ENCODE measurements around the gene TPO. TPM values are rescaled to one million over a fixed set of nuclear protein-coding genes. Genes with fewer than 3 reads are reported as not detected.

TPO gene
- polyA plus RNA-seq, 4 donors: 0.34 to 1.7 (median 1.4) TPM; not detected in 1

- no peak overlapping the region for H3K27ac ChIP-seq (ENCODE audit: low read depth in 1 of 3, low read length in 2 of 3)
- no peak overlapping the region for H3K4me3 ChIP-seq (ENCODE audit: low read depth in 1 of 3, low read length in 3 of 3)
- 86 to 88% (median 88%) methylated on average over 48 of the region's 48 CpGs for WGBS, 3 donors
- FAIRE-seq: no peak
- H3K27me3 ChIP-seq (ENCODE audit: control insufficient read depth in 3 of 3, insufficient read depth in 3 of 3, low read length in 3 of 3): no peaks in the 10 kb centered on the region
- H3K4me1 ChIP-seq (ENCODE audit: control insufficient read depth in 3 of 3, insufficient read depth in 2 of 3, low read depth in 1 of 3, low read length in 2 of 3): no peaks in the 10 kb centered on the region
- H3K9me3 ChIP-seq (ENCODE audit: control insufficient read depth in 2 of 2, insufficient read depth in 1 of 2, low read depth in 1 of 2, low read length in 1 of 2): no peaks in the 10 kb centered on the region
- DNase-seq: no peak
- no peaks in the 10 kb centered on the region for H3K36me3 ChIP-seq (ENCODE audit: control insufficient read depth in 3 of 3, insufficient read depth in 2 of 3, low read depth in 1 of 3, low read length in 3 of 3)
Observed at GRCh38 chr2:1478311-1479305, 65.3 kb downstream of the TPO start.

DNA sequence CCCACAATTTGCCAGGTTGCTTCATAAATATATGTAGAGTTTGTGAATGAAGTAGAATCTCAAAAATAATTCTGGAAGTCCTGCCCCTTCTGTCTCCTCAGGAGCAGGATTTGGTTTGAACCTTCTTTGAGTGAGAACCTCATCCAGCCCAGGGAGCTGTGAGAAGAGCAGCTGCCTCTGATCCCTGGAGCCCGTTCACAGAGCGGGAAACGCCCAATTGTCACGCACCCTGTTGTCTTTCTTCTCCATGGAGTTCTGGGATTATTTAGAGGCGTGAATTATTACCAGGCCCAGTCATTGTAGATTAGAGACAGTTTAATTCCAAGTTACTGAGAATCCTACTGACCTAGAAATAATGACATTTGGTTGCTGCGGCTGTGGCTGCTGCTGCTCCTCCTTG is 66.1 kb downstream of the TPO start:
- no peaks in the 10 kb centered on the region for H3K4me1 ChIP-seq (ENCODE audit: control insufficient read depth in 3 of 3, insufficient read depth in 2 of 3, low read depth in 1 of 3, low read length in 2 of 3)
- H3K36me3 ChIP-seq (ENCODE audit: control insufficient read depth in 3 of 3, insufficient read depth in 2 of 3, low read depth in 1 of 3, low read length in 3 of 3): no peaks in the 10 kb centered on the region
- no peak overlapping the region for H3K27ac ChIP-seq (ENCODE audit: low read depth in 1 of 3, low read length in 2 of 3)
- H3K4me3 ChIP-seq (ENCODE audit: low read depth in 1 of 3, low read length in 3 of 3): no peak overlapping the region
- no peak for DNase-seq
- 75 to 81% (median 76%) methylated on average over 6 of the region's 6 CpGs for WGBS, 3 donors
- H3K9me3 ChIP-seq (ENCODE audit: control insufficient read depth in 2 of 2, insufficient read depth in 1 of 2, low read depth in 1 of 2, low read length in 1 of 2): no peaks in the 10 kb centered on the region
- FAIRE-seq: no peak
- H3K27me3 ChIP-seq (ENCODE audit: control insufficient read depth in 3 of 3, insufficient read depth in 3 of 3, low read length in 3 of 3): no peaks in the 10 kb centered on the region

DNA sequence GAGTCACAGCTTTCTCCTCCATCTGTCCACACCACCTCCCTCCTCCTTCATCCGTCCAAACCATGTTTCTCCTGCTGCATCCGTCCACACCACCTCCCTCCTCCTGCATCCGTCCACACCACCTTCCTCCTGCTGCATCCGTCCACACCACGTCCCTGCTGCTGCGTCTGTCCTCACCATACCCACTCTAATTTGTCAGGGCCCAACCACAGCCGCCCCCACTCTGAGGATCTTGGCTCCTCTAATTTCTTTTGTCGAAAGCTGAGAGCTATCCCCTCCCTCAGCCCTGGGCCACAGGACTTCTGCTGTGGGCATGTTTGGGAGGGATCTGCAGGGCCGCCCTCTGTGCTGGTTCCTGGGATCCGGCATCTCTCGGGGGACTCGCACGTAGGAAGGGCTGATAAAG is 67.4 kb downstream of the TPO start:
- no peak overlapping the region for H3K27ac ChIP-seq (ENCODE audit: low read depth in 1 of 3, low read length in 2 of 3)
- WGBS, 3 donors: 81 to 90% (median 87%) methylated on average over 13 of the region's 13 CpGs
- DNase-seq (no peak), FAIRE-seq (no peak)
- no peaks in the 10 kb centered on the region for H3K27me3 ChIP-seq (ENCODE audit: control insufficient read depth in 3 of 3, insufficient read depth in 3 of 3, low read length in 3 of 3)
- H3K9me3 ChIP-seq (ENCODE audit: control insufficient read depth in 2 of 2, insufficient read depth in 1 of 2, low read depth in 1 of 2, low read length in 1 of 2): no peaks in the 10 kb centered on the region
- H3K4me1 ChIP-seq (ENCODE audit: control insufficient read depth in 3 of 3, insufficient read depth in 2 of 3, low read depth in 1 of 3, low read length in 2 of 3): no peaks in the 10 kb centered on the region
- H3K36me3 ChIP-seq (ENCODE audit: control insufficient read depth in 3 of 3, insufficient read depth in 2 of 3, low read depth in 1 of 3, low read length in 3 of 3): no peaks in the 10 kb centered on the region
- no peak overlapping the region for H3K4me3 ChIP-seq (ENCODE audit: low read depth in 1 of 3, low read length in 3 of 3)

GRCh38 chr2:1481406-1482252 is 68.4 kb downstream of the TPO start:
- DNase-seq: no peak
- no peak overlapping the region for H3K27ac ChIP-seq (ENCODE audit: low read depth in 1 of 3, low read length in 2 of 3)
- no peaks in the 10 kb centered on the region for H3K27me3 ChIP-seq (ENCODE audit: control insufficient read depth in 3 of 3, insufficient read depth in 3 of 3, low read length in 3 of 3)
- 78 to 88% (median 83%) methylated on average over 20 of the region's 20 CpGs for WGBS, 3 donors
- H3K36me3 ChIP-seq (ENCODE audit: control insufficient read depth in 3 of 3, insufficient read depth in 2 of 3, low read depth in 1 of 3, low read length in 3 of 3): no peaks in the 10 kb centered on the region
- FAIRE-seq: no peak
- no peak overlapping the region for H3K4me3 ChIP-seq (ENCODE audit: low read depth in 1 of 3, low read length in 3 of 3)
- no peaks in the 10 kb centered on the region for H3K4me1 ChIP-seq (ENCODE audit: control insufficient read depth in 3 of 3, insufficient read depth in 2 of 3, low read depth in 1 of 3, low read length in 2 of 3)
- no peaks in the 10 kb centered on the region for H3K9me3 ChIP-seq (ENCODE audit: control insufficient read depth in 2 of 2, insufficient read depth in 1 of 2, low read depth in 1 of 2, low read length in 1 of 2)

- 89 to 92% (median 92%) methylated on average over 9 of the region's 9 CpGs for WGBS, 3 donors
- H3K36me3 ChIP-seq (ENCODE audit: control insufficient read depth in 3 of 3, insufficient read depth in 2 of 3, low read depth in 1 of 3, low read length in 3 of 3): no peaks in the 10 kb centered on the region
- no peaks in the 10 kb centered on the region for H3K9me3 ChIP-seq (ENCODE audit: control insufficient read depth in 2 of 2, insufficient read depth in 1 of 2, low read depth in 1 of 2, low read length in 1 of 2)
- DNase-seq: no peak
- H3K27ac ChIP-seq (ENCODE audit: low read depth in 1 of 3, low read length in 2 of 3): no peak overlapping the region
- no peaks in the 10 kb centered on the region for H3K27me3 ChIP-seq (ENCODE audit: control insufficient read depth in 3 of 3, insufficient read depth in 3 of 3, low read length in 3 of 3)
- H3K4me3 ChIP-seq (ENCODE audit: low read depth in 1 of 3, low read length in 3 of 3): no peak overlapping the region
- no peak for FAIRE-seq
- no peaks in the 10 kb centered on the region for H3K4me1 ChIP-seq (ENCODE audit: control insufficient read depth in 3 of 3, insufficient read depth in 2 of 3, low read depth in 1 of 3, low read length in 2 of 3)
Observed at GRCh38 chr2:1482253-1482675, 69.0 kb downstream of the TPO start.

DNA sequence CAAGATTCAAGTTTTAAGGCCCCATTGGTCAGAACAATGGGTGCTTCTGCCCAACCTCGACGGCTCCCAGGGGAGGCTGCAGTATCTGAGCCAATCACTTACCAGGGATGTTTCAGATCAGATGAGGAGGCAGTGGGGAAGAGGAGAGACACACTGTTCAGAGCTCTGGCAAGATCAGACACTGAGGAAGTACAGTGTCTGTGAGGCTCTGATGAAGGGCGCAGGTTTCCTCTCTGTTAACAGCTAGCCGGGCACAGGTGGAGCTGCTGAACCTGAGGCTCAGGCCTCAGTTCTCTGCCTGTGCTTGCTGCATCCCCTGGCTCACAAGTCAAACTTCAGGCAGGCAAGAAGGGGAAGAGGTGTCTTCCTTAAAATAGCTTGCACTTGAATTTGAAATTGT is 69.7 kb downstream of the TPO start:
- 78 to 84% (median 82%) methylated on average over 4 of the region's 4 CpGs for WGBS, 3 donors
- H3K27ac ChIP-seq (ENCODE audit: low read depth in 1 of 3, low read length in 2 of 3): no peak overlapping the region
- H3K36me3 ChIP-seq (ENCODE audit: control insufficient read depth in 3 of 3, insufficient read depth in 2 of 3, low read depth in 1 of 3, low read length in 3 of 3): no peaks in the 10 kb centered on the region
- no peak for DNase-seq
- no peaks in the 10 kb centered on the region for H3K27me3 ChIP-seq (ENCODE audit: control insufficient read depth in 3 of 3, insufficient read depth in 3 of 3, low read length in 3 of 3)
- no peak for FAIRE-seq
- no peaks in the 10 kb centered on the region for H3K9me3 ChIP-seq (ENCODE audit: control insufficient read depth in 2 of 2, insufficient read depth in 1 of 2, low read depth in 1 of 2, low read length in 1 of 2)
- no peaks in the 10 kb centered on the region for H3K4me1 ChIP-seq (ENCODE audit: control insufficient read depth in 3 of 3, insufficient read depth in 2 of 3, low read depth in 1 of 3, low read length in 2 of 3)
- no peak overlapping the region for H3K4me3 ChIP-seq (ENCODE audit: low read depth in 1 of 3, low read length in 3 of 3)

DNA sequence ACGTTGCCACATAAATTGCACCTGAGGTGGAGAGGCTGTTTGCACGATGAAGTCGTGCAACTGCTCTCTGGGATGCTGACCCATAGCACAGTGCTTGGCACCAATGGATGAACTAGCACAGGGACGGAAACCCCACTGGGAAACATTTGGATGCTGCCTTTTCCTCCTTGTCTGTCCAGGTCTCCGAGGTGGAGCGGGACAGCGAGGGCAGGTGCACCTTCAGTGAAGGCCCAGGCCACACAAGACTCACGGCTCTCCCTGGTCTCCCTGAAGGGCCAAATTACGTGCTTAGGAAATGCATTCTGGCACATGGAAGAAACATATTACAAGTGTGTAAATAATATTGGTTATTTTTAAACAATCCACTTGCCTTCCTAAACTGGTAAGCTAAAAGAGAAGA is 70.3 kb downstream of the TPO start:
- Histone ChIP-seq H3K27me3 (ENCODE audit: control insufficient read depth in 3 of 3, insufficient read depth in 3 of 3, low read length in 3 of 3) (no peaks in the 10 kb centered on the region), H3K36me3 (ENCODE audit: control insufficient read depth in 3 of 3, insufficient read depth in 2 of 3, low read depth in 1 of 3, low read length in 3 of 3) (no peaks in the 10 kb centered on the region), H3K9me3 (ENCODE audit: control insufficient read depth in 2 of 2, insufficient read depth in 1 of 2, low read depth in 1 of 2, low read length in 1 of 2) (no peaks in the 10 kb centered on the region), H3K27ac (ENCODE audit: low read depth in 1 of 3, low read length in 2 of 3) (no peak overlapping the region), H3K4me3 (ENCODE audit: low read depth in 1 of 3, low read length in 3 of 3) (no peak overlapping the region), H3K4me1 (ENCODE audit: control insufficient read depth in 3 of 3, insufficient read depth in 2 of 3, low read depth in 1 of 3, low read length in 2 of 3) (no peaks in the 10 kb centered on the region)
- DNase-seq: no peak
- WGBS, 3 donors: 79 to 85% (median 80%) methylated on average over 9 of the region's 9 CpGs
- no peak for FAIRE-seq

DNA sequence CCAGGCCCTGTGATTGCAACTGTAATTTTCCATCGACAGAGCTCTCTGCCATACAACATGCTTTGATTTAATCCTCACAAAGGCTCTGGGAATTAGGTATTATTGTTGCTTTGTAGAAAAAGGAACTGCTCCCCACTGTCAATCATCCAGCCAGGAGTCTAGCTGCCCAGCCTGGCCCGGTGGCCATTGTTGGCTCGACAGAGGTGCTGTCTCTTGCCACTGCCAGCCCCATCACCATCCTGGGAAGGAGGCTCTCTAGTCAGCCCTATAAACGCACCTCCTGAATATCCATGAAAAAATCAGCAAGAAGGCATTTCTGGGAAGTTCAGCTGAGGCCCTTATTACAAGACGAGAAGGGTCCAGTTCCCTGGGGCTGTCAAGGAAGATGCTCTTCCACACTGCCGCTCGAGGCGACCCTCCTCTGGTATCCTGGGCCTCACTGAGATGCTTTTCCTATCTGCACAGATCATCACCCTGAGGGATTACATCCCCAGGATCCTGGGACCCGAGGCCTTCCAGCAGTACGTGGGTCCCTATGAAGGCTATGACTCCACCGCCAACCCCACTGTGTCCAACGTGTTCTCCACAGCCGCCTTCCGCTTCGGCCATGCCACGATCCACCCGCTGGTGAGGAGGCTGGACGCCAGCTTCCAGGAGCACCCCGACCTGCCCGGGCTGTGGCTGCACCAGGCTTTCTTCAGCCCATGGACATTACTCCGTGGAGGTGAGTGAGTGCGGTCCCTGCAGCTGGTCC is 71.0 kb downstream of the TPO start:
- WGBS, 3 donors: 92 to 93% (median 92%) methylated on average over 22 of the region's 22 CpGs
- DNase-seq: no peak
- Histone ChIP-seq H3K27me3 (ENCODE audit: control insufficient read depth in 3 of 3, insufficient read depth in 3 of 3, low read length in 3 of 3) (no peaks in the 10 kb centered on the region), H3K4me3 (ENCODE audit: low read depth in 1 of 3, low read length in 3 of 3) (no peak overlapping the region), H3K27ac (ENCODE audit: low read depth in 1 of 3, low read length in 2 of 3) (no peak overlapping the region), H3K4me1 (ENCODE audit: control insufficient read depth in 3 of 3, insufficient read depth in 2 of 3, low read depth in 1 of 3, low read length in 2 of 3) (no peaks in the 10 kb centered on the region), H3K9me3 (ENCODE audit: control insufficient read depth in 2 of 2, insufficient read depth in 1 of 2, low read depth in 1 of 2, low read length in 1 of 2) (no peaks in the 10 kb centered on the region), H3K36me3 (ENCODE audit: control insufficient read depth in 3 of 3, insufficient read depth in 2 of 3, low read depth in 1 of 3, low read length in 3 of 3) (no peaks in the 10 kb centered on the region)
- FAIRE-seq: no peak

All from small intestine (tissue), 7 donors.